Immature natural killer cell (primary cell): ENCODE results near the gene ENPP6. TPM values are rescaled to one million over a fixed set of nuclear protein-coding genes. Genes with fewer than 3 reads are reported as not detected.
"Not testable (repeated sequence)": the region's sequence is repeated elsewhere in the genome, so short reads cannot be mapped to it uniquely, and the experiment has no call there.

Source experiments
- DNase-seq, 3 donors: peaks; one replicate each; pipeline ENCODE4 v3.0.0; 2022; ENCODE audit warnings: mixed read lengths in 1 of 3
- H3K27ac Mint-ChIP-seq, 6 donors: one replicate each; pipeline ENCODE4 v1.8.0; 2020; ENCODE audit warnings: mixed read lengths in 6 of 6, mild to moderate bottlenecking in 5 of 6, inconsistent platforms in 4 of 6, moderate library complexity in 3 of 6
- H3K27me3 Mint-ChIP-seq, 3 donors: one replicate each; pipeline ENCODE4 v1.8.0; 2020 to 2021; ENCODE audit warnings: low read depth in 3 of 3, mild to moderate bottlenecking in 3 of 3, mixed read lengths in 3 of 3, moderate library complexity in 3 of 3, inconsistent platforms in 1 of 3
- H3K36me3 Mint-ChIP-seq, 3 donors: one replicate each; pipeline ENCODE4 v1.8.0; 2020; ENCODE audit warnings: mixed read lengths in 3 of 3, inconsistent platforms in 2 of 3, mild to moderate bottlenecking in 2 of 3
- H3K4me1 Mint-ChIP-seq, 2 donors: one replicate each; pipeline ENCODE4 v1.8.0; 2020; ENCODE audit warnings: inconsistent platforms in 2 of 2, mild to moderate bottlenecking in 2 of 2, mixed read lengths in 2 of 2, moderate library complexity in 1 of 2
- H3K4me3 Mint-ChIP-seq, 5 donors: one replicate each; pipeline ENCODE4 v1.8.0; 2020; ENCODE audit warnings: mild to moderate bottlenecking in 5 of 5, mixed read lengths in 5 of 5, inconsistent platforms in 3 of 5, moderate library complexity in 3 of 5
- H3K9me3 Mint-ChIP-seq, 6 donors: one replicate each; pipeline ENCODE4 v1.8.0; 2020; ENCODE audit warnings: mild to moderate bottlenecking in 6 of 6, mixed read lengths in 6 of 6, inconsistent platforms in 4 of 6, moderate library complexity in 3 of 6
- polyA plus RNA-seq, 3 donors: library from polyadenylated mRNA; unstranded; fragments of 300-500 nt; fragmentation: Illumina TruSeq; gene quantifications; one replicate each; pipeline ENCODE4 v1.2.3, GENCODE V29; 2021

The ENPP6 gene
- polyA plus RNA-seq, 3 donors from 2014 or later: 0.13 to 0.20 TPM; not detected in 1

DNA sequence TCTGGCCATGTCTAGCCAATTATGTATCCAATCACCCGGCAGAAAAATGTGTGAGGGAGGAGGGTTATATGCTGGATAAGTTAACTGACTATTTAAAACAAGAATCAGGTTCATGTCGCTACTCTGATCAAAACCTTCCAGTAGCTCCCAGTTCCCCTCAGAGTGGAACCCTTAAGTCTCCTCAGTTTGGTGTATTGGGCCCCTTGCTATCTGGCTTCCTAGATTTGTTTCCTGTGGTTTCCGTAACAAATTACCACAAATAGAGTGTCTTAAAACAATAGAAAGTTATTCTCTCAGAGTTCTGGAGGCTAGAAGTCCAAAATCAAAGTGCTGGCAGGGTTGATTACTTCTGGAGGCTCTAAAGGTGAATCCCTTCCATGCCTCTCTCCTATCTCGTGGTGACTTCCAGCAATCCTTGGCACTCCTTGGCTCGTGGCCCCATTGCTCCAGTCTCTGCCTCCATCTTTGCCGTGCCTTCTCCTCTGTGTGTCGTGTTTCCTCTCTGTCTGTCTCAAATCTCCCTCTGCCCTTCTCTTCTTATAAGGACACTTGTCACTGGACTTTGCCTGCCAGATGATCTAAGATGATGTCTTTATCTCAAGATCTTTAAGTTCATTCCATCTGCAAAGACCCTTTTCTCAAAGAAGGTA lies 10.5 kb upstream of the ENPP6 start:
- Mint-ChIP-seq H3K4me1 (peaks cover 15 to 24% of the 10 kb centered on the region in 2 donors), H3K27me3 (peaks cover 5 to 14% (median 8%) of the 10 kb centered on the region in 3 donors), H3K36me3 (peaks cover 0 to 10% (median 0%) of the 10 kb centered on the region in 3 donors), H3K9me3 (peaks cover 0 to 4% (median 0%) of the 10 kb centered on the region in 6 donors), H3K4me3 (no peak overlapping the region), H3K27ac (no peak overlapping the region)
- no peak for DNase-seq

DNA sequence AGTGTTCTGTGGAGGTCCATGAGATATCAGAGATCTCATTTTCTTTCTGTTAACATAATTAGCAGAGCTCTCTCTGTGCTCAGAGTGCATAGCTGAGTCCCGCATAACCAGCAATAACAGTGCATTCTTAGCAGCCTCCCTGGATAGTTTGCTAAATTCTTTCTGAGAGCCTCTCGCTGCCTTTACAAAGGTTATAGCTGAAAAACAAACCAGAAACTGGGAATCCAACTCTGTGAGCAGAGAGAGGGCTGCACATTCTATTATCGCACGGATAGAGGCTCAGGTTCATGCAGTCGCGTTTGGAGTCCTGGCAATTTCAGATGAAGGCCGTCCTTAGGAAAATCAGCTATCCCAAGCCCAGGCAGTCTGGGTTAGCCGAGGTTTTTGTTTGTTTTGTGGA lies 1.2 kb downstream of the ENPP6 start:
- H3K4me1 Mint-ChIP-seq: no peaks in the 10 kb centered on the region
- H3K27ac Mint-ChIP-seq: no peak overlapping the region
- no peak for DNase-seq
- peaks cover 0 to 10% (median 10%) of the 10 kb centered on the region in 3 donors for H3K27me3 Mint-ChIP-seq
- peaks cover 0 to 3% (median 0%) of the 10 kb centered on the region in 3 donors for H3K36me3 Mint-ChIP-seq
- H3K9me3 Mint-ChIP-seq: peaks cover 0 to 3% (median 0%) of the 10 kb centered on the region in 6 donors
- no peak overlapping the region for H3K4me3 Mint-ChIP-seq

DNA sequence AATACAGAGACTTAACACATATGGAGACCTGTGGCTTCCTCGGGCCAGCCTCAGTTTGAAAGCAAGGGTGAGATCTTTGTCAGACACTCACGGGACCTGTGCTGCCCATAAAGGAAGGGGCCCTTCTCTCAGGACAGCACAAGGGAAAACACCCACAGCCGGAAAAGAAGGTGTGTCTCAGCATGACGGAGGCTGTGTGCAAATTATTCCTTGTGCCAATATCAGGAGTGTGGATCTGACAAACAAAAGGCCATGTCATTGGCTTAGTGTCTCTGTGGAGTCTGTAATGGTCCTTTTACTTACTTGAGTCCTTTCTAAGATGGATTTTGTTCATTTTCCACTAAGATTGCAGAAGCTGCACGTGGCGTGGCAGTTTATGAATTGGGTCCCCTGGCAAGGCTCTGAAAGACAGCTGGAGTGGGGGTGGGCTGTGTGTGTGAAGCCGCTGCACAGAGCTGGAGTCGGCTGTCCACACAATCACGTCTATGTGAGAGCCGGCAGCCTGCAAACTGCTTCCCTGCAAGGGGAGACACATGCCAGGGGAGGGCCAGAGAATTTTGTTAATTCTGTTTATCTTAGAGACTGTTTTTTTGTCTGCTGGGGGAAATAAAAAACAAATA lies 1.9 kb downstream of the ENPP6 start:
- Mint-ChIP-seq H3K27me3 (peaks cover 0 to 10% (median 9%) of the 10 kb centered on the region in 3 donors), H3K9me3 (peaks cover 0 to 3% (median 0%) of the 10 kb centered on the region in 6 donors), H3K27ac (no peak overlapping the region), H3K4me3 (no peak overlapping the region), H3K4me1 (no peaks in the 10 kb centered on the region), H3K36me3 (peaks cover 0 to 3% (median 0%) of the 10 kb centered on the region in 3 donors)
- no peak for DNase-seq

DNA sequence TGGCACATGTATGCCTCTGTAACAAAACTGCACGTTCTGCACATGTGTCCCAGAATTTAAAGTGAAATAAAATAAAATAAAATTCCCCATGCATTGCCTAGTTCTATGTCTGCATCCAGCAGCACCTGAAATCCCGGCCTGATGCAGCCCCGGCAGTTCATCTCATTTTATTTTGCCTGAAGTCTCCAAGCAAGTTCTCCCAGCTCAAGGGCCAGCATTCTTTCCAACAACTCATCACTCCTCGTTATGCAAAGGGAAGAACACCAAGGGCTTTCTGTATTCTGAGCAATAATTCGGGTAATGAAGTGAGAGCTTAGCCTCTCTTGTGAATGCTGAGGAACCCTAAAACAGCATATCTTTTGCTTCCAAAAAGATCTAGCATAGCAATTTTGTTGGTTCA lies 2.7 kb downstream of the ENPP6 start:
- Mint-ChIP-seq H3K36me3 (peaks cover 0 to 3% (median 0%) of the 10 kb centered on the region in 3 donors), H3K4me3 (no peak overlapping the region)

DNA sequence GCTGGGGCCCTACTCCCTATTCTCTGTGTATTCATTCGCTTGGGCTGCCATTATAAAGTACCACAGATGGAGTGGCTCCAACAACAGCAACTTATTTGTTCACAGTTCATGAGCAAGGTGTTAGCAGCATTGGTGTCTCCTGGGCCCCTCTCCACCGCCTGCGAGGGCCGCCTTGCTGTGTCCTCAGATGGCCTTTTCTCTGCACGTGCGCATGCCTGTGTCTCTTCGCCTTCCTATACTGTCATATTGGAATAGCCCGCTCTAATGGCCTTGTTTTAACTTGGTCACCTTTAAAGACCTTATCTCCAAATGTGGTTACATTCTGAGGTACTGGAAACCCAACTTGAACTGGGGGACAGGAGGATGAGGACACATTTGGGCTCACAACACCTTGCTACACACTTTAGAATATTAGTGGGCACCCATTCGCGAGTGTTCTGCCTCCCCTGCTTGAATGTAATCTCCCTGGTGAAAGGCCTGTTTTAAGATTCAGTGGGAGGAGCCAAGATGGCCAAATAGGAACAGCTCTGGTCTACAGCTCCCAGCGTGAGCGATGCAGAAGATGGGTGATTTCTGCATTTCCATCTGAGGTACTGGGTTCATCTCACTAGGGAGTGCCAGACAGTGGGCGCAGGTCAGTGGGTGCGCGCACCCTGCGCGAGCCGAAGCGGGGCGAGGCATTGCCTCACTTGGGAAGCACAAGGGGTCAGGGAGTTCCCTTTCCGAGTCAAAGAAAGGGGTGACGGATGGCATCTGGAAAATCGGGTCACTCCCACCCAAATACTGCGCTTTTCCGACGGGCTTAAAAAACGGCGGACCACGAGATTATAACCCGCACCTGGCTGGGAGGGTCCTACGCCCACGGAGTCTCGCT lies 9.7 kb downstream of the ENPP6 start:
- not testable (repeated sequence) for DNase-seq, H3K4me1 Mint-ChIP-seq, H3K27ac Mint-ChIP-seq, H3K36me3 Mint-ChIP-seq, H3K4me3 Mint-ChIP-seq, H3K9me3 Mint-ChIP-seq
- H3K27me3 Mint-ChIP-seq: peaks cover 0 to 10% (median 7%) of the 10 kb centered on the region in 3 donors

More for the DNA sequence above, 2.7 kb downstream of the ENPP6 start:
- no peak overlapping the region for H3K27ac Mint-ChIP-seq
- DNase-seq: no peak
- peaks cover 0 to 3% (median 0%) of the 10 kb centered on the region in 6 donors for H3K9me3 Mint-ChIP-seq
- no peaks in the 10 kb centered on the region for H3K4me1 Mint-ChIP-seq
- peaks cover 0 to 11% (median 9%) of the 10 kb centered on the region in 3 donors for H3K27me3 Mint-ChIP-seq

DNA sequence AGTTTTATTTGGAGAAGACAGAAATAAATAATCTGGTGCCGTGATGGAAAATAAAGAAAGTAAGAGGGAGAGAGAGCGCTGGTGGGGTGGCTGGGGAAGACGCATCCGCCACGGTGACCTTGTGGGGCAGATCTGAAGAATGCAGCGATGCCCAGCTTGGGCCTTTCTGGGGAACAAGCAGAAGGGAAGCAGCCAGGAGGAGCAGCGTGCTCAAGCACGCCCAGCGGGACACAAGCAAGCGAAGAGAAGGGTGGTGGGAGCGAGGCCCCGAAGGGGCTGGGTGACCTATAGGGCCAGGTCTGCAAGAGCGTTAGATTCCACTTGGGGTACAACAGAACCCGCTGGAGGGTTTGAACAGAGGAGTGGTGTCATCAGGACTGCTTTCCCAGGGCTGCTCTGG lies 12.4 kb downstream of the ENPP6 start:
- peaks cover 0 to 12% (median 7%) of the 10 kb centered on the region in 3 donors for H3K27me3 Mint-ChIP-seq
- H3K4me1 Mint-ChIP-seq: no peaks in the 10 kb centered on the region
- no peak overlapping the region for H3K27ac Mint-ChIP-seq
- H3K4me3 Mint-ChIP-seq: no peak overlapping the region
- no peaks in the 10 kb centered on the region for H3K36me3 Mint-ChIP-seq
- DNase-seq: no peak
- H3K9me3 Mint-ChIP-seq: peaks cover 0 to 2% (median 0%) of the 10 kb centered on the region in 6 donors

DNA sequence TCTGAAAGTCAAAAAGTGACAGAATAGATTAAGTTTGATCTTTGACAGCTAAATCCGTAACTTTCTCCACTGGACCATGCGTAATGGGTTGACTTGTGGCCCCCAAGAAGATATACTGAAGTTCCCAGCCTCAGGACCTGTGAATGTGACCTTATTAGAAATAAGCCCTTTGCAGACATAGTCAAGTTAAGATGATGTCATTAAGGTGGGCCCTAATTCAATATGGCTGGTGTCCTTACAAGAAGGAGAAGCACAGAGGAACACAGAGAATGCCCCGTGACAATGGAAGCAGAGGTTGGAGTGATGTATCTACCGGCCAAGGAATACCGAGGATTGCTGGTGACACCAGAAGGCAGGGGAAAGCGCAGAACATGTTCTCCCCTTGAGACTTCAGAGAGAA lies 14.4 kb downstream of the ENPP6 start:
- Mint-ChIP-seq H3K4me1 (no peaks in the 10 kb centered on the region), H3K36me3 (no peaks in the 10 kb centered on the region), H3K4me3 (no peak overlapping the region), H3K27ac (no peak overlapping the region), H3K27me3 (peaks cover 0 to 10% (median 5%) of the 10 kb centered on the region in 3 donors), H3K9me3 (no peaks in the 10 kb centered on the region)
- DNase-seq: no peak

DNA sequence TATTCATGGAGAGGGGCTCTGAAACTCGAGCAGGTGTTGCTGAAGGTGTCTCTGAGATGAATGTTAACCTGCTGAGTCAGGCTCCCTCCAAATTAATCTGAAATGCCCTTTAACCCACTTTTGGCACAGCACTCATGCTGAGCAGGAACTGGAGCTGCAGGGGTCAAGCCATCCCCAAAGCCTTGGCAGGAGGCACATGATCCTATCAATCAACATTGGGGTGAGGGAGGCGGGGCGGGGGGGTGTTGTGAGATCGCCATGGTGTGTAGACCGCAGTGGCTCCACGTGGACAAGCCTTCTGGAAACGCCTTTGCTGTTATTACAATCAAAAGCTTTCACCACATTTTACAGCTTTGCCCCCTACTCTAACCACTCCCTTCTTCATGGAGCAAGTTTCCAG lies 16.5 kb downstream of the ENPP6 start:
- H3K4me3 Mint-ChIP-seq: no peak overlapping the region
- peaks cover 2 to 9% (median 5%) of the 10 kb centered on the region in 3 donors for H3K27me3 Mint-ChIP-seq
- no peak for DNase-seq
- H3K36me3 Mint-ChIP-seq: peaks cover 0 to 4% (median 0%) of the 10 kb centered on the region in 3 donors
- H3K27ac Mint-ChIP-seq: no peak overlapping the region
- H3K4me1 Mint-ChIP-seq: no peaks in the 10 kb centered on the region
- H3K9me3 Mint-ChIP-seq: no peaks in the 10 kb centered on the region

DNA sequence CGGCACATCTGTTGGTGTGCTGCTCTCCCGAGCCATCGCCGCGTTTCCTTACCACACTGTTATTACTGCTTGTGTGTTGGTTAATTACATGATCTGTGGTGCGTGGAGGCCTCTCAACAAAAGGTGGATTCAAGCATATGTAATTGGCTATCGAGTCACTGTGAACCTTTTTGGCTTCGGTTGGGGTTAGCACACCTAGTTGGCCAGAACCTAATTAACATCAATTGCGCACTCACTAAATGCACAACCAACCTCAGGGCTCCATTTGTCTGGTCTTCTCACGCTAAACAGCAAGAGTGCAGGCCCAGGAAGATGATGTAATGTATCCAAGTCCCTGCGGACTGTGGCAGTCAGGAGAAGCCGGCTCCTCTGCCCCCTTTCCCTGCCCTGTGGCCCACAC lies 17.4 kb downstream of the ENPP6 start:
- no peaks in the 10 kb centered on the region for H3K4me1 Mint-ChIP-seq
- H3K36me3 Mint-ChIP-seq: peaks cover 0 to 4% (median 0%) of the 10 kb centered on the region in 3 donors
- no peak for DNase-seq
- no peak overlapping the region for H3K27ac Mint-ChIP-seq
- no peaks in the 10 kb centered on the region for H3K9me3 Mint-ChIP-seq
- no peak overlapping the region for H3K4me3 Mint-ChIP-seq
- peaks cover 2 to 7% (median 2%) of the 10 kb centered on the region in 3 donors for H3K27me3 Mint-ChIP-seq

DNA sequence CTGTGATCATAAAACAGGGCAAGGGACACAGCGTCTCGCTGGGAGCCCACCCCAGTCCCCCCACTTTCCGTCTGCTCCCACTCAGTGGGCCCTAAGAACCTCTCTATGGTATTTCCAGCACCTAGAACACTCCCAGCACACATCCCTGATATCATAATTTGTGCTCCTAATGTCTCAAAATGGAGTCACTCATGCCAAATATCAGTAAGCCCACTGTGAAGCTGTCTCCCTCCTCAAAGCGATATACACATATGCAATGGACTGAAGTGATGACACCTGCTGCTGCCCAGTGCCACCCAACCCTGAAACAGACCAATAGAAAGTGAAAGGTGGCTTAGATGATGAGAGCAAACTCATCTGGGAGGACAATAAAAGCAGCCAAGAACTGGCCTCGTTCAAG lies 17.9 kb downstream of the ENPP6 start:
- Mint-ChIP-seq H3K27ac (no peak overlapping the region), H3K27me3 (peaks cover 2 to 7% (median 2%) of the 10 kb centered on the region in 3 donors), H3K36me3 (peaks cover 0 to 4% (median 0%) of the 10 kb centered on the region in 3 donors), H3K4me1 (no peaks in the 10 kb centered on the region), H3K4me3 (no peak overlapping the region), H3K9me3 (no peaks in the 10 kb centered on the region)
- no peak for DNase-seq

DNA sequence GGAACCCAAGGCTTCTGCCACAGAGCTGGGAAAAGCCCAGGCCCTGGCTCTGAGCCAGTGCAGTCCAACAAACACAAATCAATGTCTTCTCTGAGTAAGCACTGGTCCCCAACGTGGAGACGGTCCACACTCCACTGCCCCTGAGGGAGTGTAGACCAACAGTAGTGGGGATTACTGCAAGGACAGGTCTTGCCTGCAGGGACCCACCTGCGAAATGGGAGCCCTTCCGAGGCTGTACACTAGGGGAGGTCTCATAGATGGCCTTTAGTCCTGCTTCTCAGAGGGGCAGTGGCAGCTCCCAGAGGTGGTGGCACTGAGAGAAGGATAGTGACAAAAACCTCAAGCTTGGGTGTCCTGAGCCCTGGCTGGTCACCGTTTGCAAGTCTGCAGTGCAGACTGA lies 19.5 kb downstream of the ENPP6 start:
- no peaks in the 10 kb centered on the region for H3K9me3 Mint-ChIP-seq
- H3K27ac Mint-ChIP-seq: no peak overlapping the region
- H3K4me1 Mint-ChIP-seq: no peaks in the 10 kb centered on the region
- peaks cover 0 to 4% (median 0%) of the 10 kb centered on the region in 3 donors for H3K36me3 Mint-ChIP-seq
- H3K4me3 Mint-ChIP-seq: no peak overlapping the region
- H3K27me3 Mint-ChIP-seq: peaks cover 2 to 6% (median 2%) of the 10 kb centered on the region in 3 donors
- no peak for DNase-seq

DNA sequence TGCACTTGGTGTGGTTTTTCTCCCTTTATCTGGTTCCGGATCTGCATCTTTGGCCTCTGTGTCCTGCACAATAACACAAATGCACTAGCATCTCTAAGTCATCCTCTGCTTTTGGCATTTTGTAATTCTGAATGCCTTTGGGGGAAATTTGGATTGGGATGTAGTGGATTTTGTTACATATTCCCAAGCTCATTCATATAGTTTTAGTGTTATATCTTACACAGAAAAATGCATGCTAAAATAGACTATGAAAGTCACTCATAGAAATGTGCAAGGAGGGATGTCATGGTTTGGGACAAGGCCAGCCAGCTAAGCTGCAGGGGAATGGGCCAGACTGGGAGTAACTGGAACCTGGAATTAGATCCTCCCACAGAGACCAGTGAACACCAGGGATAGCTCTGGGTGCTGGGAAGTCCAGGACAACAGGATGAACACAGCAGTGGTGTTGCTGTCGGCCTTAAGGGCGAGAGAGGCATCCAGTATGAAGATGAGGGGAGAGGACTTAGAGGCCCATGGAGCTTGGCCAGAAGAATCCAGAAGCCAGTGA lies 20.1 kb downstream of the ENPP6 start:
- peaks cover 0 to 4% (median 0%) of the 10 kb centered on the region in 3 donors for H3K36me3 Mint-ChIP-seq
- no peaks in the 10 kb centered on the region for H3K9me3 Mint-ChIP-seq
- no peak overlapping the region for H3K4me3 Mint-ChIP-seq
- no peaks in the 10 kb centered on the region for H3K4me1 Mint-ChIP-seq
- H3K27me3 Mint-ChIP-seq: peaks cover 2 to 5% (median 2%) of the 10 kb centered on the region in 3 donors
- no peak overlapping the region for H3K27ac Mint-ChIP-seq
- no peak for DNase-seq

DNA sequence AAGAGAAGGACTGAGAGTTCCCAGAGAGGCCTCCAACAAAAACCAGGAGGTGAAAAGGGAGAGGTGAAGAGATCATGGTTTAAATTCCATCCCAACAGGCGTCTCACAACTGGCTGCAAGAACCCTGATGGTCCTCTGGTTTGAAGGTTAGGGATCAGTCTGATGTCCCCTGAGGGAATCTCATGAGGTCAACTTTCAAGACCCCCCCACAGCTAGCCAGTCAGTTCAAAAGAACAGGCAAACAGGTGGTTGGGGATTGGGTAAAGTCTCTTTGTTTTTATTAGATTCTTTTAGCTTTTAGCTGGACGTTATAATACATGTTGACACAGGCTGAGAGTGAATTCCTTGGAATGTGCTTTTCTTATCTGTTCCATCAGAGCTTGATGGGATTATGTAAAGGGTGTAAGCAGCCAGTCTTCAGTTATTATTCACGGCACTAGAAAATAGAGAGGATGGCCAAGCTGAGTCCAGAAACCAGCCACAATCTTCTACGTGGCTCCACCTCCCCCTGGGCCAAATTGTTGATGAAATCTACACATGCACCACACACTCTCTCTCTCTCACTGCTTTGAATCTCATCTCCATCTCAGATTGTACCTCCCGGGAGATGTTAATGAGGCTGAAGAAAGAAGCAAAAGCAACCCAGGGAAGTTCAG lies 20.8 kb downstream of the ENPP6 start:
- Mint-ChIP-seq H3K4me1 (no peaks in the 10 kb centered on the region), H3K4me3 (no peak overlapping the region), H3K27ac (no peak overlapping the region), H3K27me3 (peaks cover 2 to 5% (median 2%) of the 10 kb centered on the region in 3 donors), H3K36me3 (peaks cover 0 to 4% (median 0%) of the 10 kb centered on the region in 3 donors), H3K9me3 (no peaks in the 10 kb centered on the region)
- no peak for DNase-seq
